GM21360 (cell line): ENCODE measurements around the gene CAMTA1.
"Not testable (repeated sequence)": the region's sequence is repeated elsewhere in the genome, so short reads cannot be mapped to it uniquely, and the experiment has no call there.

Experiments used
- ATAC-seq: cut with Tn5 transposase; IDR thresholded peaks from one replicate; pipeline ENCODE4 v1.9.1; 2021; ENCODE audit warnings: mild to moderate bottlenecking, moderate library complexity; ENCODE audit not compliant: unreplicated experiment

Gene CAMTA1

DNA sequence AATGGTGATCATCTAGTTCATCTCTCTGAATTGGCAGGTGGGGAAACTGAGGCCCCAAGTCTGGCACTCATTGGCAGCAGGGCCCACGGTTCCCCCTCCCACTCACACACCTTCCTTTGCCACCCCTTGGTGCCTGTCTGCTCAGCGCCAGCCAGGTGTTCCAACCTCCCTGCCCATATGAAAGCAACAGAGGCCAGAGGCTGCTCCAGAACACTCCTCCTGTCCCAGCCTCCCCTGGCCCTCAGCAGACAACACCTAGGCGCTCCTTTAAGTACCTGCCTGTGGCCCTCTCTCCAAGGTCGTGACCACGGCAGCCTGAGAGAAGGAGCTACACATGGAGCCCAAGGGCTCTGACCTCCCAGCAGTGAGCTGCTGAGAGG, 623.5 kb downstream of the CAMTA1 start:
- no peak for ATAC-seq

DNA sequence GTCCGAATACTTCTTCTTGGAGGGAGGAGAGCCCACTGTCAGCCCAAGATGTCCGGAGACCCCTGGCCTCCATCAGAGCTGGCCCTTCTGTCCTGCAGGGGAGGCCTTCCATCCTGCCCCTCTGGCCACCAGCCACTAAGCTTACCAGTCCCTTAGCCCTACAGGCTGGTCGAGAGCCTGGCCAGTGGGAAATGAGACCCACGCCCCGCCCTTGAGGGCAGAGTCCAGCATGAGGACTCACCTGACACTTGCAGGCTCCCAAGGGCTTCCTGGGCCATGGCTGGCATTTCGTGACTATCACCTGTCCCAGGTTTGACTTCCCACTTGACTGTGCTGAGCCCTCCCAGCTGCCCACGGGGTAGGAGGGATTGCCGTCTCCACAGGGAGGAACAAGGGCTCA, 624.0 kb downstream of the CAMTA1 start:
- ATAC-seq: no peak

DNA sequence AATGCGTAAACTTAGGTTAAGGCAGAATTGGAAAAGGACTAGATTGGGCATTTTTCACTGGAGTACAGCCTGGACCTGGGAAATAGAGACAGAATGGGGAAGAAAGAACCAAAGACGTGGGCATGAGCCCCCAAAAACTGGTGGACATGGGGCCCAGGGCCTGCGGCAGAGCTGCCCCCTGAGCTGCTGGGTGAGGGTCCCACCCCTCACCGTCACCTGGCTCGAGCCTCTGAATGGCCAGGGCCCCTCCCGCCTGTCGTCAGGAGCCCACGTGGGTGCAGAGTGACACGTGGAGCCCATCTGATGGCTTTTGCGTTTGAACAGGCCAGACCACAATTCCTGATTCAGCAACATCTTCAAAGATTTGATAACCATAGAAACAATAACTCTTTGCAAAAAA, 624.9 kb downstream of the CAMTA1 start:
- no peak for ATAC-seq

DNA sequence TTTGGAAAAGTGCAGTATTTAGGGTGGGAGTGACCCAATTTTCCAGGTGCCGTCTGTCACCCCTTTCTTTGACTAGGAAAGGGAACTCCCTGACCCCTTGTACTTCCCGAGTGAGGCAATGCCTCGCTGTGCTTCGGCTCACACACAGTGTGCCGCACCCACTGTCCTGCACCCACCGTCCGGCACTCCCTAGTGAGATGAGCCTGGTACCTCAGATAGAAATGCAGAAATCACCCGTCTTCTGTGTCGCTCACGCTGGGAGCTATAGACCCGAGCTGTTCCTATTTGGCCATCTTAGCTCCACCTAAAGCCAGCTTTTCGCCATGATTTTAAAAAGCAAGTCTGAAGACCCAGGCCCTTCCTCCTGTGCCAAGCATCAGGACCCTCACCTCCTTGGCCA, 632.4 kb downstream of the CAMTA1 start:
- ATAC-seq: not testable (repeated sequence)

DNA sequence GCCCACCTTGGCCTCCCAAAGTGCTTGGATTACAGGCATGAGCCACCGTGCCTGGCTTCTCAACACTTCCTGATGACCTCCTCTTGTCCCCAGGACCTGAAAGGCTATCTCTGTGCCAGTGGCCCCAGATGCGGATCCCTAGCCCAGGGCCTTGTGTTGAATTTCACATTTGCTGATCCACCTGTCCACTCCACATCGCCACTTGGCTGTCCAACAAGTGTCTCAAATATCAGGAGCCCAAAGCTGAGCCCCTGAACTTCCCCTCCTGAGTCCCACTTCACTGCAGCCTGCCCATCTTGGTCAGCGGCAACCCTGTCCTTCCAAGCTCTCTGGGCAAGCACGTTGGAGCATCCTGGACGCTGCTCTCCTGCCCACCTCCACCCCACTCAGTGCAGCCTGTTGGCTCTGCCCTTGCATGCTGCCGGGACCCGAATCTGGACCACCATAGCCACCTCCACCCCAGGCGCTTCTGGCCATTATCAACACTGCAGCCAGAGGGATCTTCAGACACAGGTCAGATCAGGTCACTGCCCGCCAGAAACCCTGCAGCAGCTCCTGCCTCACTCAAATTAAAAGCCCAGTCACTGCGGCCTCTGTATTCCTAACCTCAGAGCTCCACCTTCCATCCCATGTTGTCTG, 633.3 kb downstream of the CAMTA1 start:
- no peak for ATAC-seq

DNA sequence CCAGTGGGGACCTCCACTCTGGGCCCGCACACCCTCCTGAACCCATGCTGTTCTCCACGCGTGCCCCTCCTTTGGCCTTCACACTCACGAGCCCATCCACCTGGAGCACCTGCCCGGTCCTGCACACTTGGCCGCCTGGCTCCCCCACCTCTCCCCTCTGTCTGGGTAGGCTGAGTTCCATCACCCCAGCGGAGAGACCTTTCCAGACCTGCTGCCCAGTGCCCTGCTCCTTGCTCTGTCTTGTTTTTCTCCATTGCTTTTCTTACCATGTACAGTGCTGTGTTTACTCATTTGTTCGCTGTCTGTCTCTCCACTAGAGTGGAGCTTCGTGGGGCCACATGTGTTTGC, 634.8 kb downstream of the CAMTA1 start:
- no peak for ATAC-seq

DNA sequence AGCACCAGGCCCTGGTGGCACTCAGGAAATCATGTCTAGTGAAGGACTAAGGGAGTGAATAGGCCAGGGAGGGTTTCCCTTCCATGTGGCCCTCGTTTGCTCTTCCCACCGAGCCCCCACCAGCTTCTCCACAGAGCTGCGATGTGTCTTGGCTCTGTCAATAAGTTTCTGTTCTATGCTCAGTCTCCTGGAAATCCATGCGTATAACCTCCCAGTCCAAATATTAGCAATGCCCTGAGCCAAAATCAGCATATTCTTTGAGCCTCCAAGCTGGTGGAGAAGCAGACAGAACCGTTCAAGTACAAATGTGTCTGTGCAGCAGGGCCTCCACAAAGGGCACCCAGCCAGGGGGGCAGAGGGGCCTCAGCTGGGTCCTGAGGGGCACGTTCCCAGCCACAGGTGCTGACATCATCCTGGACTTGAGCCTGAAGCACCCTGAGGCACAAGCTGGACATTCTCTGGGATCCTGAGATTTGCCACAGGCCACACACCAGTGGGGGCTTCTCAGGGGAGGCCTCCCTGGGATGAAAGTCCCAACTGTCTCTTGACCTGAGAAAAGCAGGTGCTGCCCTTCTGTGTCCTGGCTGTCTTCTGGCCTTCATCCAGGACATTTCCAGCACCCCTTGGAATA, 635.3 kb downstream of the CAMTA1 start:
- no peak for ATAC-seq

DNA sequence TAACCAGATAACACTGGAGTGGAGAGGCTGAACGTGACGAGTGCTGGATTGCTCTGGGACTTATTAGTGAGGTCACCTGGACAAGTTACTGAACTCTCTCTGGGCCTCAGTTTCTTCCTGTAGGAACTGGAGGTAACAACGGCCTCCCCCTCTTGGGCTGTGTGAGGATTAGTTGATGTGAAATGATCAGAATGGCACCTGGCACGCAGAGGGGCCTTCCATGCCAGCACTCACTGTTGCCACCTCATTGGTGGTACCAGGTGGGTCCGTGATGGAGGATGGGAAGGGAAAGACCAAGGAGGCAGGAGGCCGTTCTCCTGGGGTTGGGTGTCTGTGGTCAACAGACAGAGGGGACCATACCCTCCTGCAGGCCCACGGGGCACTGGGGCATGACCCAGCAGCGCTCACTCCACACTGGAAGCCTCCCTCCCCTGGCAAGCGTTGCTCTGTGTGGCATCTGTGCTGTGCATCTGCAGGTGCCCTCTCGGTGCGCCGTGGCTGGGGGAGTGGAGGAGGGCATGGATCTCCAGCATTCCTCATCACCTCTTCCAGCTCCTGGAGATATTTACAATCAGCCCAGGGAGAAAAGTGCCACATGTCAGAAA, 636.3 kb downstream of the CAMTA1 start:
- no peak for ATAC-seq

DNA sequence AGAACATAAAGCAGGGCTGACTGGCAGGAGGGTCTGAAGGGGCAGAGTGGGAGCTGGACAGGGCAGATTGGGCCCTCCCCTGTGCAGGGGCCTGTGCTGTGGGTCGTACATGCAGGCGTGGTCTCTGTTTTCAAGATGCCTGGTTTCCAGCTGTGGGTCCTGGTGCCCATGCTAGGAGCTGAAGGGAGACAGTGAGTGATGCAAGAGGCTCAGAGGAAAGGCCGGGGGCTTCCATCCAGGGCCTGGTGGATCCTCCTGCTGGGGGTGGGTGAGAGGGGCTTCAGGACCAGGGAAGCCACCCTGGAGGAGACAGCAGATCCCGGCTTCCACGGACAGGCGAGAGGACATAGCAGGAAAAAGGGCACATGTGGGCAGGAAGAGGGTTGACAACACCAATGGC, 636.8 kb downstream of the CAMTA1 start:
- ATAC-seq: no peak

DNA sequence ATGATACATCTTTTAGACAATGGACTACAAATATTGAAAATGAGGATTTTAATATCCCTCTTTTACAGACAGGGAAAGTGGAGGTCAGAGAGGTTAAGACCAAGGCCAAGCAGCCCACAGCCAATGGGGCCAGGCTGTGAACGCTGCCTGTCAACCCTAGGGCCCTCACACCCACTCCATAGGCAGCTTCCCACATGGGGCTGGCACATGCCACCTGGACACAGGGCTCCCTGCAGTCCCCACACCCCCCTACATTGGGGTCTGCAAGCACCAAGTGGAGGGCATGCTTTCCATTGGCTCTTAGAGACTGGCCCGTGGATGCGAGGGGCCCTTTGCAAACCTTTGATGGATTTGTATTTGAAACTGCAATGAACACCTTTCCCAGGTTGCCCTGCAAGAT, 637.3 kb downstream of the CAMTA1 start:
- no peak for ATAC-seq

DNA sequence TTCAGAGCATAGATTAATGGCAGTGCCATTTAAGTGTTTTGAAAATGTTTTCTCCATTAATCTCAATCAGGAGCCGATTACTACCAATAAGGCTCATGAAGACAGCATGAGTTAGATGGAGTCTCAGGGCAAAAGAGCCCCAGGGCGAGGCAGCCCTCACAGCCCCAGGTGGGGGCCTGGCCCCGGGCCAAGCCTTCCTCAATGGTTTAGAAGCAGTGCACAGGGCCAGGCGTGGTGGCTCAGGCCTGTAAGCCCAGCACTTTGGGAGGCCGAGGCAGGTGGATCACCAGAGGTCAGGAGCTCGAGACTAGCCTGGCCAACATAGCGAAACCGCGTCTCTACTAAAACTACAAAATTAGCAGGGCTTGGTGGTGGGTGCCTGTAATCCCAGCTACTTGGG, 637.7 kb downstream of the CAMTA1 start:
- ATAC-seq: no peak

DNA sequence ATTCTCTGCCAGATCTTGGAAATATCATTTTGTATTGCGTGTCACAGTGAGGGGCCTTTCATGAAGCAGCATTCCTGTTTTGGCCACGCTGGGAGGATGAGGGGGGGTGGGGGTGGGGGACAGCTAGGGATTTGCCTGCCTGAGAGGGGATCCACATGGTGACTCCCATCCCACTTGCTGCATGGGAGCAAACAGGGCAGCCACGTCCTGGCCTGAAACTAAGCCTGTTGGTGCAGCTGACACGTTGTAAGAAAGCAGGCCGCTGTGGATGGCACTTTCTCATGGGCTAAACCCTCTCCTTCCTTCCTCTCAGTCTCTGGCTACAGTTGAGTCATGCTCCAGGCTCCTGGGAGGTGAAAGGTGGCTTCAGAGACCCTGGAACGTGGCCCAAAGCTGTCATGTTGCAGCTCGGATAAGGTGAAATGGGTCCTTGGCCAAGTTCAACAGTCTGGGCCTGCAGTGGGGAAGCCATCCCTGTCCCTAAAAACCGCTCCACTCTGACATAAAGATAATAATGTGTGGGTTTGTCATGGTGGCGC, 639.2 kb downstream of the CAMTA1 start:
- ATAC-seq: no peak

DNA sequence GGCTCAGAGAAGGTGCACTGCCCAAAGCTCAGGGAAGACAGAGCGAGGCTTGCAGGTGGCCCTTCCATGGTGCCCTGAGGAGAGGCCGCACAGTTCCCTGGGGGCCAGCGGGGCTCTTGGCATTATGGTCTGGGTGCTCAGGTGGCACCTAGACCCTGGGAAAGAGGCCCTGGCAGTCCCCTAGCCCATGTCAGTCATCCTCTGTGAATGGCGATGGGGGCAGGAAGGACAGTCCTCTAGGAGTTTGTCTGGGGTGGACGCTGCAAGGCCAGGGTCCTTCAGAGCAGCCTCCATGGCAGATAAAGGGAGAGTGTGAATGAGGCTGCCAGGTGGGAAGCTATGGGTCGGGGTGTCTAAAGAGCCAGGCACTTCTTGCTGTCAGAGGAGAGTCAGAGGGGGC, 640.0 kb downstream of the CAMTA1 start:
- no peak for ATAC-seq

DNA sequence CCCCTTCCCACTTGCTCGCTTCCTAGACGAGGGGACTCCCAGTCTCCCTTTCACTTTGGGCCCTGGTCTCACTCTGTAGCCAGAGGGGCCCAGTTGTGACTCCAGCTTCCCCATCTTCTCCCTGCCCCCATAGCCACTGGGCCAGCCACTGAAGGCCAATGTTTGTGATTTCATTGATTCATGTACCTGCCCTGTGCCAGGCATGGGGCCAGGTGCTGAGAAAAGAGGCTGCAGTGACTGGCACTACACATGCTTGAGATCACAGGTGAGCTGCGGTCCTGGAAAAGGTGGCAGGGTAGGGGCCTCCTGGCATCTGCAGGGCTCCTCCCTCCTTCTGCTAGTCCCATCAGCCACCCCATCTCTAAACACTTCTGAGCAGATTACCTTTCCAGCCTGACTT, 640.5 kb downstream of the CAMTA1 start:
- ATAC-seq: no peak

DNA sequence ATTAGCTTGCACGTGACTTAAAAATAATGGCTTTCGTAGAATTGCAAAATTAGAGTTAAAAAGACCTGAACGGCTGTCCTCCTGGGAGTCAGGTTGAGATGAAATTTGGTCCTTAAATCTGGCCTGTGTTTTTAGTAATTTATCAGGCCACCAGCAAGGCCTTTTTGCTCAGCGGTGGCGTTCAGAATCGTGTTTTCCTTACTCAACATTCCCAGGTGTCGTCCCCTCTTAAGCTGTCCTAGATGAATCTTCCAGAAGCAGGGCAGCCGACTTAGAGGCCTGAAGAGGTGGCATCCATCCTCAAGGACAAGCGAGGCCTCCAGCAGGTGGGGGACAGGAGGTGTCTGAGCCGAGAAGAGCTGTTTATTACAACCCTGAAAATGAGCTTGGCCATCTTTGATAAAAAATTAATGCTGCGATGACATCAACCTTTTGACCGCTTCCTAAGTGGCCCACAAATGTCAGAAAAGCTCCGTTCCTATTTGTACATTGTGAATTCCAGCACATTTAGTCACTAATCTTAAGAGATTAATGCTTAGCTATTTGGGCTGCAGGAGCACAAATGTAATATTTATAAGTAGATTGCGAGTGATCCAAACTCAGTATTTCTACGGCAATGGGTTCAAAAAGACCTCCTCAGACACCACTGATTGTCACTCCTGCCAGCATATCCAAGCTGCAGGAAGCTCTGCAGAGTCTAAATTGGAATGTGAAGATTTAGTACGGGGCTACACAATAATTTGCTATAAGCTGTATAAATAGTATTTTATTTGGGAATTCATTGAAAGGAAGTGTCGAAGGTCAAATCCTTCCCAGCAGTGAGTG, 641.7 kb downstream of the CAMTA1 start:
- ATAC-seq: no peak

DNA sequence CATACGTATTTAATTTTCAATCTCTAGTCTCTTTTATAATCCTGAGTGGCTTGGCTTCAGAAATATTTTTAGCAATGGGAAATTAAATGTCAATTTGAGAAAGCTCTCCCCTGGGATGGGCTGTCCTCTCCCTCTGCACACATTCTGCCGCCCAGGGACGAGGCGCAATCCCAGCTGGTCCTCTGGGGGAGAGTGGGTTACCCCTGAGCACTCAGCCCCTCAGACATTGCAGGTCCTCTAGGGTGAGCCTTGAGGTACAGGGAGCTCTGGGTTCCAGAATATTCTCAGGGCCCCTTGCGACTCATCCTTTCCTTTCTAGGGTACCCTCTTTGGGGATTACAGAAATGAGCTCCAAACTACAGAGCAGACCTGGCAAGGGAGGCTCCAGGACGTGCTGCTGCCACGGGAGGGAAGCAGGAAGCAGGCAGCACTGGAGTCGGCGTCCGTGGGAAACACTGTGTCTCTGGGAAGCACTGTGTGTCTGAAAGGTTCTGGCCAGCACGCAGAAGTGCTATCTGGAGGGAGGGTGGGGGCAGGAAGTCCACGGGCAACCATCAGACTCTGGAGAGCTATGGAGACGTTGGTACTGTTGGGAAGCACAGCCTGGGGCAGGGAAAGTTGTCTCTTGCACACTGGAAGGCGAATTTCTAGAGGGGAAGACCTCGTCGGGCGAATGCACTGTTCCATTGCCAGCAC, 642.5 kb downstream of the CAMTA1 start:
- no peak for ATAC-seq

DNA sequence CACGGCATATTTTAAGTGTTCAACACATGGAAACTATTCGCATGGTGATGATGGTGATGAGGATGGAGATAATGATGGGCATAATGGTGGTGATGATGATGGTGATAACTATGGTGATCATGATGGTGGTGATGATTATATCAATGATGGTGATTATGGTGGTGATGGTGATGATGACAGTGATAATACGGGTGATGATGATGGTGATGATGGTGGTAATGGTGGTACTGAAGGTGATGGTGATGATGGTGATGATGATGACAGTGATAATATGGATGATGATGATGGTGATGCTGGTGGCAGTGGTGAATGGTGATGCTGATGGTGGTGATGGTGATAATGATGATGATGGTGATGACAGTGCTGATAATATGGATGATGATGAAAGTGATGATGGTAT, 644.0 kb downstream of the CAMTA1 start:
- no peak for ATAC-seq

DNA sequence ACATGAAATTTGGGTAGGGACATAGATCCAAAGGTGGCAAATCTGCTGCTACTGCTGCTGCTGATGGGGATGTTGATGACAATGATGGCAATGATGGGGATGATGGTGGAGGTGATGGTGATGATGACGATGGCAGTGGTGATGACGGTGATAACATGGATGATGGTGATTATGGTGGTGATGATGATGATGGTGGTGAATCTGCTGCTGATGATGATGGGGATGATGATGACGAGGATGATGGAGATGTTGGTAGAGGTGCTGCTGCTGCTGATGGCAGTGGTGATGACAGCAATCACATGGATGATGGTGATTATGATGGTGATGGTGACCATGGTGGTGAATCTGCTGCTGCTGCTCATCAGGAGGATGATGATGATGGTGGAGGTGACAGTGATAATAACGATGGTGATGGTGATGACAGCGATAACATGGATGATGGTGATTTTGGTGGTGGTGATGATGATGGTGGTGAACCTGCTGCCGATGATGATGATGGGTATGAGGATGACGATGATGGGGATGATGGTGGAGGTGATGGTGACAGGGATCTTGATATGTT, 644.9 kb downstream of the CAMTA1 start:
- ATAC-seq: no peak

DNA sequence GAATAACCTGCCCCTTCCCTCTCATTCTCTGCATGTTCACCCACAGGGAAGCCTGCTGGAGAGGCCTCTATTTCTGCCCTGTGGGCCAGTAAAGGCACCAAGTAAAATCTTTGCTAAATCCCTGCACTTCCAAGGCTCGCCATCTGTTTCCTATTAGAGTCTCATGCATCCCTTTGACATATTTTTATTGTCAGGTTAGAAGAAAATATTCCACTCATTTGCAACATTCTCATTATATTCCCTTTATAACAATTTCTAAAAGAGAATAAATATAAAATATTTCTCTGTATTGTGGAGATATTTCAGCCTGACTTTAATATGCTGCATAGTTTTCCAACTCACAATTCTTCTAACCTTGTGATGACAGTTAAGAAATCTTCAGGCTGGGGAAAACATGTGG, 645.4 kb downstream of the CAMTA1 start:
- no peak for ATAC-seq

DNA sequence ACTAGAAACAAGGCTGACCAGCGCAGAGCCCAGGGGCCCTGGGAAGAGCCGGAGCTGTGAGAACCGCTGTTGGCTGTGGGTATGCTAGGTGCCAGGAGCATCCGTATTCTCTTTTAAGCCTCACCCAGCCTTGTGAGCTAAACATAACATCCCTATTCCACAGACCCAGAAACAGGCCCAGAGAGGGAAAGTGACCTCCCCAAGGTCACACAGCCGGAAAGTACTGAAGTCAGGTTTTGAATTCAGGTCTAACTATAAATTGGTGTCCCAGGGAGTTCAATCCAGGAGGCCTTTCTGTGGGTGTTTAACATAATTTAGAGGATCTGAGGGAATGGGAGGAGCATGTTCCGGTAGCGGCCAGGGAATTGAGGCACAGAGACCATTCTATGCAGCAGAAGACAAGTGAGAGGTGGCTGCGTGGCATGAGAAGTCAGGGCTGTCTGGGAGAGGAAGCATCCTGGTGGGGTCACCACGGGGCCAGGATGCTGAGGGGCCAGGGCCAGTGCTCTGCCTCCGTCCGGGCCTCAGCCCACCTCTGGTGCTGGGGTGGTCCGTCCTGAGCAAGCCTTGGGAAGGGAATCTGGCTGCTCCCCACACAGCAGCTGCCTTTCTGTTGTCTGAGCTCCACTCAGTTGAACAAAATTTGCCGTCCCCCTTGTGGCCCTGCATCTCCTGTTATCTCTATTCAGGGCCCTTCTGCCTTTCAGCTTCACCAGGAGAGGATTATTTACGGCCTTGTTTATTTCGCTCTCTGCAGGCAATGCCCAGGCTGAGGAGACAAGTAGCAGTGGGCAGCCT, 647.0 kb downstream of the CAMTA1 start:
- no peak for ATAC-seq
